ENCODE measurements around the gene PXK.
A peak's percentile ranks its signal among the peaks of the same experiment; 100 is the strongest.

Gene PXK

DNA sequence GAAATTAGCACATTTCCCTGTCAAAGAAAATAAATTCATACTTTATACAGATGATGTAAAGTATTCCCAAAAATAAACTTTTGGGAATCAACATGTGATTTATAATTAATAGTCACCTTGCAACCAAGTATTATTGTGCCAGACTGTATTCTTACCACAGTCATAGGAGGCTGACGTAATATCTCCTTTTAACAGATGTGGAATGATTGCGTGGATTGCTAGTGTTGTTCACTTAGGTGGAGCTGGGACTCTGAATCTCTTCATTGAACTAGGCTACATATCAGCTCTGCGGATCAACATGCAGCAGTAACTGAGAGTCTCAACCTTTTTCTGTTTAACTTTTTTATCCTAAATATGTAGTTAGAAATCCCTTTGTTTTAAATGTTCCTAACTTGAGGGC, 37.2 kb downstream of the PXK start:
- DNase-seq (ENCODE audit: insufficient read length, low spot score), result no peak
- FAIRE-seq, result peak; percentile 66
- no peak for TF ChIP-seq POLR2A (IDR thresholded peaks at IDR 0.05; ENCODE audit: low read depth, low read length)

DNA sequence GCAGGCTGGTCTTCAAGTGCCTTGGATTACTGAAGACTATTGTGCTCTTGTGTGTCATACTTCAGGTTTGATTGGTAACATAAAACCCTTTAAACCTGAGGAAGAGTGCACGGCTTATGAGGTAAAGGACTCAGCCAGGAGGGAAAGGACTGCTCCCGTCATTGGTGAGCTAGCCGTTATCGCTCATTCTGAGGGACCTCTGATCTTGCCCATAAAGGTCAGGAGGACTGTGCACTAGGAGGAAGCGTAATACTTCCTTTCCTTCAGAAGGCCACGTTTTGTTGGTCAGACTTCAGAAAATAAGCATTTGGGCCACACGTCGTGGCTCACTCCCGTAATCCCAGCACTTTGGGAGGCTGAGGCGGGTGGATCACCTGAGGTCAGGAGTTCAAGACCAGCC, 37.7 kb downstream of the PXK start:
- no peak for TF ChIP-seq POLR2A (IDR thresholded peaks at IDR 0.05; ENCODE audit: low read depth, low read length)
- no peak for FAIRE-seq

DNA sequence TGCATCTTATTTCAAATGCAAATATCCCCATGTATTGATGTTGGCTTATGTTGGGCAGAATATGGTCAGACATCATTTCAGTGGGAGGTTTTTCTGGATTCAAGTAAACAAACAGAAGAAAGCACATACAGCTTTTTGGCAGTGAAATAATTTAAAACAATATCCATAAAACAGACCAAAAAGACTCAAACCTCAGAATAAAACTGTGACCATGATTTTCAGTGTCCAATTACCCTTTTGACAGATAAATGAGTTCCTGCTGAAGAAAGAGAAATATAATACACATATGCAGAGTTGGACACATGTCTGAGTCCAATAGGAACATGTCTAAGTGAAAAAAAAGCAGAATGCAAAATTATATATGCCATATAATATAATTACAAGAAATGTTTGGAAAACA, 39.1 kb downstream of the PXK start:
- FAIRE-seq (no peak), DNase-seq (ENCODE audit: insufficient read length, low spot score) (no peak)
- no peak for TF ChIP-seq POLR2A (IDR thresholded peaks at IDR 0.05; ENCODE audit: low read depth, low read length)

More for the DNA sequence above, 37.7 kb downstream of the PXK start:
- no peak for DNase-seq (ENCODE audit: insufficient read length, low spot score)

DNA sequence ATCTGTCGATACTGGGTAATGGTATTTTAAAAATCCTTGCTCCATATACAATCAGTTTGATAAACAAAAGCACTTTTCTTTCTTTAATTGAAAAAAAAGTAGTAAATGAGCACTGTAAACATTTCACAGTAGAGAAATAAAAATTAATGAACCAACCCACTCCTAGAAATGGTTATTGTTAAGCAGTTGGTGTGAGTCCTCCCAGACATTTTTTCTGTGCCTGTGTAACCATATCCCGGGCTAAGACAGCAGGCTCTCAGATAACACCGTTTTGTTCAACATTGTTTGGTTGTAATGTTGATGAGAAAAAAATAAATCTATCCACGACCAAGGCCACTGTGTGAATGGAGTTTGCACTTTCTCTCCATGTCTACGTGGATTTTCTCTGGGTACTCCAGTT, 42.6 kb downstream of the PXK start:
- TF ChIP-seq POLR2A (IDR thresholded peaks at IDR 0.05; ENCODE audit: low read depth, low read length), result no peak
- FAIRE-seq (no peak), DNase-seq (ENCODE audit: insufficient read length, low spot score) (no peak)

DNA sequence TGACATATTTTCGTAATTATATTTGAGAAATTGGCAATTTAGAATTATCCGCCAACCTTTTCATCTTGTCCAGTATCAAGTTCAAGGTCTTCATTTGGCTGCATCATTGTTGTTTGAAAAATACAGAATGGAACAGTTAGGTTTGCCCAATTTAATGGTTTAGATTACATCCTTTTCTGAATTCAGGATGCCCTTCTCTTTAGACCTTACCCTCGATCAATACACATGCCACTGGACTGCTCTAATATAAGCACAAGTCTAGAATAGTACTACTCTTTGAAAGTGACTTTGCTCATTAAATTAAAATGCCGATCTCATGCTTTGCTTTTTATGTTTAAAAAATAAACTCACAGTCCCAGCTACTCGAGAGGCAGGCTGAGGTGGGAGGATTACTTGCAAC, 44.5 kb downstream of the PXK start:
- no peak for TF ChIP-seq POLR2A (IDR thresholded peaks at IDR 0.05; ENCODE audit: low read depth, low read length)
- DNase-seq (ENCODE audit: insufficient read length, low spot score), result no peak
- FAIRE-seq, result no peak

DNA sequence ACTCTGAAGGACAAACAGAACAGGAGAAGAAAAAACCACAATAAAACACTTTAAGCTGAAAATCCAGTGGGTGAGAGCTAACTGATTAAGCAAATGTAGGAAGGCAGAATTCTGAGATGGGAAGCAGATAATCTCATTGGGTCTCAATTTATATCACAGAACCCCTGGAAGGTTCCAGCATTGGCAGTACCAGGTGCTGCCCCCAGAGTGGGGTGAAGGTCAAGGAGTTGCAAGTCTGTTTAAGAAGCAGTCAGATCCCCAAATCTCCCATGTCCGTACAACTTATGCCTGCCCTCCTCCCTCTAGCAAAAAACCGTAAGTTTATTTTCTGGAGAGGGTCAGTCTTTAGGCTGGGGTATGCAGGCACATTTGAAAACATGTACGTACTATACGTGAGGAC, 45.1 kb downstream of the PXK start:
- no peak for FAIRE-seq
- DNase-seq (ENCODE audit: insufficient read length, low spot score), result no peak
- no peak for TF ChIP-seq POLR2A (IDR thresholded peaks at IDR 0.05; ENCODE audit: low read depth, low read length)

DNA sequence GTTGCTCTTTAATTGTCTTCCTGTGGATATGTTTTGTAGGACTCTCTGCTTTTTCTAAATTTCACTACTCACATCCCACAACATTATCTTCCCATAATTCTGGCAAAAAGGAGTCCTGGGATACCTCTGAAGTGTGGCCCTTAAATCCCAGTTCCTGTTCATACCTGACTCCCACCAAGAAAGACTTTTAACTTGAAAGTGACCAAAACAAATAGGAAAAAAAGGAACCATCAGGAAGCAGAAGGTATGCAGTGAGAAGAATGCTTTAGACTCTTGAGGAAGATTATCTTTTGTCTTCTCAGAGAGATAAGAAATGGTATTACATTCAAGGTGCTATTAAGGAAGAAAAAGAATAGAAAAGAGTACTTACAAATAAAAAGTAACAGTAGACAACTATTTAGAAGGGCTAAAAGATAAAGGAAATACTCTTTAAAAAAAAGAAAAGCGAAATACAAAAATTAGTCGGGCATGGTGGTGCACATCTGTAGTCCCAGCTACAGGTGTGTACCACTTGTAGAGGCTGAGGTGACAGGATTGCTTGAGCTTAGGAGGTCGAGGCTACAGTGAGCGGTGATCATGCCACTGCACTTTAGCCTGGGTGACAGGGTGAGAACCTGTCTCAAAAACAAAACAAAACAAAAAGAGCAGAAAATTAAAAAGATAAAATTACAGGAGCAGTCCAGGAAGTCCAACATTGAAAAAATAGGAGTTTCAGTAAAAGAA, 46.8 kb downstream of the PXK start:
- no peak for TF ChIP-seq POLR2A (IDR thresholded peaks at IDR 0.05; ENCODE audit: low read depth, low read length)
- DNase-seq (ENCODE audit: insufficient read length, low spot score) (no peak), FAIRE-seq (no peak)

DNA sequence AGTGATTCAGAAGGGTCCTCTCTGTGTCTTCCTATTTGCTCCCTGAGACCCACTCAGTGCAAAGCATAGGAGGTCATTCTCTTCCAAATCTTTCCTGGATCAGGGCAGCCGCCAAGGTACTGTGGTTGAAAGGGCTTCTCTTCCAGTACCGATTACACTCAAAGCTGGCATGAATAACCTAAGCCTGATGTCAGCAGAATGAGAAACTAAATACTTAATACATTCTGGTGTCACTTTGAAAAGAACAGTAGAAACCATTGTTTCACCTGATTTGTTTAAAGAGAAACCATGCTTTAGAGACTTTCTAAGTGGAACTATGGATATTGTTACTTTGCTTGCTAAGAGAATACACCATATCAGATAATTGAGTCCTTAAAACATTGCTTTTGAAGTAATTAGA, 50.8 kb downstream of the PXK start:
- FAIRE-seq (no peak), DNase-seq (ENCODE audit: insufficient read length, low spot score) (no peak)
- TF ChIP-seq POLR2A (IDR thresholded peaks at IDR 0.05; ENCODE audit: low read depth, low read length), result no peak

DNA sequence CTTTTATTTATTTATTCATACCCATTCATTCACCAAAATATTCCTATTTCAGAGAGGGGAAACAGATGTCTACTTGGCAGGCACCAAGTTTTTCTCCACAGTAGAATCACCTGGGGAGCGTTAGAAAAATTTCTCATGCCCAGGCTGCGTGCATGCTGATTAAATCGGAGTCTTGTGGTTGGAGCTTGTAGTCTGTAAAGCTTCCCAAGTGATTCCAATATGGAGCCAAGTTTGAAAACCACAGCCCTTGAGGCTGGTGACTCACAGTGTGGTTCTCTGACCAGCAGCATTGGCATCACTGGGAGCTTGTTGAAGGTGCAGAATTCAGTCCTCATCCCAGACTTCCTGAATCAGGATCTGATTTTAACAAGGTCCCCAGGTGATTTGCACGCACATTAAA, 51.2 kb downstream of the PXK start:
- TF ChIP-seq POLR2A (IDR thresholded peaks at IDR 0.05; ENCODE audit: low read depth, low read length), result no peak
- FAIRE-seq, result peak; percentile 91
- DNase-seq (ENCODE audit: insufficient read length, low spot score), result peak; percentile 63

DNA sequence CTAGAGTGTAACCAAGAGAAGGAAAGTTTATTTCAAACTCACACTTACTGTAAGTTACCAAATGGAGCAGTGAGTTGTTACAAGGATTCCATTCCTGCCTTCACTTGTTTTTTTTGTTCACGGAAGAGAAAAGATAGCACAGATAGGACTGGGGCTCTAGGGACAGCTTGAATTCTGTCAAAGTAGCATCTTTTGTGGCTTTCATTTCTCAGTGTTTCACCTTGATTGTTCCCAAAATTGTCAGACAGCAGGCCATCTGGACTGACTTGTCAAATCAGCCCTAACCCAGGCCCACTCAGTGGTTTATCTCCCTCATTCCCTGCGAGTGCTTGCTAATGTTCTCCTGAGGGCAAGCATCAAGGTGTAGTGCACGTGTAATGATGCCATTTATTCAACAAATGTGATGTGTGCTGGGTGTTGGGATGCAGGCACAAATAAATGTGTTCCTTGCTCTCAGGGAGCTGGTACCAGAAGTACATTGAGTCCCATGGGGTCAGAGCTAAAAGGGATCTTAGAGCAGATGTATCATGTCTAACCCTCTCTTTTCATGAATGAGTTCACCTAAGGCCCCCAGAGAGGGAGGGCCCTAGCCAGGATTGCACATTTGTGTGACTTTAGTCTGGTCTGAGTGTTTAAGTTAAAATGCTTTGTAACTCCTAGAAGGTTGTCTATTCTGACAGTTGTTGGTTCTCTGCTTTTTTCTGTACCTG, 51.8 kb downstream of the PXK start:
- DNase-seq (ENCODE audit: insufficient read length, low spot score), result no peak
- no peak for FAIRE-seq
- no peak for TF ChIP-seq POLR2A (IDR thresholded peaks at IDR 0.05; ENCODE audit: low read depth, low read length)

DNA sequence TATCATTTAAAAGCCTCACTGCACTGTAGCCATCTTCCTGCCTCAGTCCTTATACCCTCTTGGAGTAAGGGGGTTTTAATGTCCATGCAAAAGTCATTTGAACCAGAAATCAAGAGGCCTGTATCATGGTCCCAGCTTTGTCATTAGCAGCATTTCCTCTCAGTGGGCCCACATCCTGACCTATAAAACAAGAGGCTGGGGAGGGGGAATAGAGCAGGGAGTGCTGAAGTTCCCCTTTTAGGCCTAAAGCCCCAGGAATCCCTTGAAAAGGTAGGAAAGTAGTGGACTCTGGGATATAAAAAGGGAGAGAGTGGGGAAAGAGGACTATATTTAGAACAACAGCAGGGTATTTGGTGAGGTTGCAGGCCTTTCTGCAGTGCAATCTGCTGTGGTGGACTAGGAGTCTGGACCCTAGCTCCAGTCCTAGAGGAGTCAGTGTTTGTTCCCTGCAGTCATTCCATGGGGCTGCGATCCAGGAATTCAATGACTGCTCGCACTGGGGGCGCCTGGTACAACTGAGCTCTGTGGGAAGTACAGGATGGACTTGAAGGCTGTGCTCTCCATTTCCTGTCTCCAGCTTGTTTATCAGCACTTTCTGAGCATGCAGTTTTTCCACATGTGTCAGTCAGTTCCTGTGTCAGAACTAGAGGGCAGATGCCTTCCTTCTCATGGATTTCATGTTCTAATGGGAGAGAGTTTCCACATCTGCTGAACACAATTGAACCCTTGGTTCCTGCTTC, 54.1 kb downstream of the PXK start:
- DNase-seq (ENCODE audit: insufficient read length, low spot score), result no peak

DNA sequence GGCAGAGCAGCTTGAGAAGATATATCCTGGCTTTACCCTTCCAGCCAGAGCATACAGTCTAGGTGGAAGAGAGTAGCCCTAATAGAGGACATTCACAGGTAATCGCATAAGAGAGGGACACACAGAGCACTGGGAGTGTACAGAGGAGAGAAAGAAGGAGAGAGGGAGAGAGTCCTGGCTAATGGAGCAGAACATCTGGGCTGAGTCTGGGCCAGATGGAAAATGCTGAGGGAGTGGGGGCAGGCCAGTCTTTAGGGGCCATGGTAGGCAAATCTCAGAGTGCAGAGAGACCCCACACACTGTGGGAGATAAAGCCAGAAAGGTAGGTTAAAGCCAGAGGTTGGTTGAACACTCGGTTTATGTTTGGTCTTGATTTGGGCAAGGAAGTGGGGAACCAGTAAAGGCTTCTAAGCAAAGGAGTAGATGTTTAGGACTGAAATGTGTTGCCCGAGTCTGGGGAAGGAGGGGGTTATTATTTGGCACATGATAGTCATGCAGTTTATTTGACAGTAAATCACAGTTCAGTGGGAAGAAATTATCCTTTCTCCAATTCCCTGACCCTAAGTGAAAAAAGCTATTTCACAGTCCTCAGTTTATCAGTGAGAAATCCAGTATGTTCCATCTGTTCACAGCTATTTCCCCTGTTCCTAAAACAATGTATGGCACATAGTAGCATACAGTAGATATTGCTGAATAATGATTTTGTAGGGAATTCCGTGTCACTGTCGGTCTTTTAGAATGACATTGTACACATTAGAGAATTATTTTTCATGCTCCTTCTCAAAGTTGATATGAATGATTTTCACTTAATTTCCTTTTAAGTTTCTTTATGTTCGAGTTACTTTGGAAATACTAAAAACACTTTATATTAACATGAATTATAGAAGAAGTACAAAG, 55.2 kb downstream of the PXK start:
- TF ChIP-seq POLR2A (IDR thresholded peaks at IDR 0.05; ENCODE audit: low read depth, low read length), result no peak
- DNase-seq (ENCODE audit: insufficient read length, low spot score) (no peak), FAIRE-seq (no peak)

More for the DNA sequence above, 54.1 kb downstream of the PXK start:
- no peak for TF ChIP-seq POLR2A (IDR thresholded peaks at IDR 0.05; ENCODE audit: low read depth, low read length)
- no peak for FAIRE-seq

DNA sequence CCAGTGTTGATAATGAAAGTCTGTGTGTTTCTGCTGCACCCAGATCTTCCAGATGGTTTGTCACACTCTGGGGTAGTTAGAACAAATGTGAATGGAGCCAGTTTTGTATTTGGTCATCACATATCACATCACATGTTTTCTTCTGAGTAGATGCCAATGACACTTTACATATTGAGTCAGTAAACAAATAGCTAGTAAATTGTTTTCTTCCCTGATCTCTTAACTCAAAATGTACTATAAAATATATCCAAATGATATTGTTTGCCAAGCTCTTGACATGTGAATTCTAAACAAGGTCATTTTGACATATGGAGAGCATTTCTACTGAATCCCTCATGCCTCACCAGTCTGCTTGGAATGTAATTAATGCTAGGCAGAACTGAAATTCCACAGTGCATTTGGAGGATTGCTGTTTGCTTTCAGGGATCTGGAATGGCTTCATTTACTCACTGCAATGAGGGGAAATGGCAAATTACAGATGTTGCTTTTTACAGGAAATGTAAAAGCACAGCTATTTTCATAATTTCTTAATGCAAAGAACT, 55.9 kb downstream of the PXK start:
- no peak for DNase-seq (ENCODE audit: insufficient read length, low spot score)
- no peak for TF ChIP-seq POLR2A (IDR thresholded peaks at IDR 0.05; ENCODE audit: low read depth, low read length)
- FAIRE-seq, result no peak

All from H54 (cell line).